ENCODE results near the gene IGFBP6. TPM values are rescaled to one million over a fixed set of nuclear protein-coding genes. Genes with fewer than 3 reads are reported as not detected.
A peak's percentile ranks its signal among the peaks of the same experiment; 100 is the strongest.
"Not testable (repeated sequence)": the region's sequence is repeated elsewhere in the genome, so short reads cannot be mapped to it uniquely, and the experiment has no call there.

IGFBP6 gene
- polyA plus RNA-seq, 3 donors: 21.8 to 437 (median 83.9) TPM

DNA sequence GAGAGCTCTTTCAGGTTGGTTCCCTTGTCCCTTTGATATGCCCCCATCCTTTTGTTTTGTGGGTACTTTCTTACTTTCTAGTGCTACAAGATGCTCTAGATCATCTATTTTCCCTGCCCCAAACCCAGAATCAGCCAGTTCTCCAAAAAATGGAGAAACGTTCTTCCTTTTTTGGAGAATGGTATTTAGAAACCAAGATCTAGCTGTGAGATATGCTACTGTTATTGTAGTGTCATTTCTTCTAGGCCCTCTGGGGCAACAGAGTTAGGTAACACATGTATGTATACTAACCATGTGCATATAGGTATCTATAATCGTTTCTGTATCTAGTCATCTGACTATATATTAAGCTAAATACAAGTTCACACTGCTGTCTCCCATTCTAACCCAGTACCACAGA, 6.9 kb upstream of the IGFBP6 start:
- no peak overlapping the region for H3K27ac ChIP-seq (ENCODE audit: low read depth, low read length)
- 58 to 66% (median 58%) methylated on average over 2 of the region's 2 CpGs for WGBS, 3 donors

- no peak overlapping the region for H3K27ac ChIP-seq (ENCODE audit: low read depth, low read length)
- WGBS, 3 donors: 83 to 92% (median 84%) methylated on average over 6 of the region's 6 CpGs
Measured at GRCh38 chr12:53091756-53092155, 5.7 kb upstream of the IGFBP6 start.

- 61 to 75% (median 62%) methylated on average over 6 of the region's 6 CpGs for WGBS, 3 donors
- H3K27ac ChIP-seq (ENCODE audit: low read depth, low read length): no peak overlapping the region
Measured at GRCh38 chr12:53093777-53094393, 3.6 kb upstream of the IGFBP6 start.

DNA sequence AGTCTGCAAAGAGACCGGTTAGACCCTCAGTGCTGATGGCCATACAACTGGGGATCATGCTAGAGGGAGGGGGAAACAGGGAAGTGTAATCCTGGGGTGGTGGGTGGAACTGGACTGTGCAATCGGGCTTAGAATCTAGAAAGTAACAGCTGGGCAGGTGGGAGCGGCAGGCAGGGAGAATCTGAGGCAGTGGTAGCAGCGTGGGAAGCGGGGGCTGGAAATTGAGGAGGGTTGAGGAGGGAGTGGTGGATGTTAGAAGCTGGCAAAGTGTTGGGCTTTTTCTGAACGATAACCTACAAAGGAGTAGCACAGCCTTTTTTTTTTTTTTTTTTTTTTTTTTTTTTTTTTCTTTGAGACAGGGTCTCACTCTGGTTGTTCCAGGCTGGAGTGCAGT, 3.1 kb upstream of the IGFBP6 start:
- no peak overlapping the region for H3K27ac ChIP-seq (ENCODE audit: low read depth, low read length)

DNA sequence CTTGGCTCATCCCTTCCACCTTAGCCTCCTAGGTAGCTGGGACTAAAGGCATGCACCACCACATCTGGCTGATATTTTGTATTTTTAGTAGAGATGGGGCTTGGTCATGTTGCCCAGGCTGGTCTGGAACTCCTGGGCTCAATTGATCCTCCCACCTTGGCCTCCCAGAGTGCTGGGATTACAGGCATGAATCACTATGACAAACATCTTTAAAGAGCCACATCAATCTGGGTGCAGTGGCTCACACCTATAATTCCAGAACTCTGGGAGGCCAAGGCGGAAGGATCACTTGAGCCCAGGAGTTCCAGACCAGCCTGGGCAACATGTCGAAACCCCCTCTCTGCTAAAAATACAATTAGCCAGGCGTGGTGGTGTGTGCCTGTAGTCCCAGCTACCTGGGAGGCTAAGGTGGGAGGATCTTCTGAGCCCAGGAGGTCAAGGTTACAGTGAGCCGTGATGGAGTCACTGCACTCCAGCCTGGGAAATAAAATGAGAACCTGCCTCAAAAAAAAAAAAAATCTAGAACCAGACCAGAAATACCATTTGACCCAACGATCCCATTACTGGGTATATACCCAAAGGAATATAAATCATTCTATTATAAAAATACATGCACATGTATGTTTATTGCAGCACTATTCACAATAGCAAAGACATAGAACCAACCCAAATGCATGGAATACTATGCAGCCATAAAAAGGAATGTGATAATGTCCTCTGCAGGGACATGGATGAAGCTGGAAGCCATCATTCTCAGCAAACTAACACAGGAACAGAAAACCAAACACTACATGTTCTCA, 2.5 kb upstream of the IGFBP6 start:
- WGBS, 3 donors: 92 to 96% (median 96%) methylated on average over 5 of the region's 5 CpGs
- H3K27ac ChIP-seq (ENCODE audit: low read depth, low read length): not testable (repeated sequence)

More for the DNA sequence above, 3.1 kb upstream of the IGFBP6 start:
- WGBS, 3 donors: 69 to 84% (median 74%) methylated on average over 6 of the region's 6 CpGs

DNA sequence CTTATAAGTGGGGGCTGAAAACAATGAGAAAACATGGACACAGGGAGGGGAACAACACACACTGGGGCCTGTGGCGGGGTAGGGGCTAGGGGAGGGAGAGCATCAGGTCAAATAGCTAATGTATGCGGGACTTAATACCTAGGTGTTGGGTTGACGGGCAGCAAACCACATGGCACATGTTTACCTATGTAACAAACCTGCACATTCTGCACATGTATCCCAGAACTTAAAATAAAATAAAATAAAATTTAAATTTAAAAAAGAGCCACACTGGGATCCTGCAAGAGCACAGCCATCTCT, 1.9 kb upstream of the IGFBP6 start:
- whole genome bisulfite sequencing, 3 donors: 93 to 100% (median 94%) methylated on average over 3 of the region's 3 CpGs
- H3K27ac ChIP-seq (ENCODE audit: low read depth, low read length): not testable (repeated sequence)

GRCh38 chr12:53096089-53096741, 1.3 kb upstream of the IGFBP6 start:
- WGBS, 3 donors: 36 to 79% (median 47%) methylated on average over 10 to 11 of the region's 11 CpGs
- no peak overlapping the region for H3K27ac ChIP-seq (ENCODE audit: low read depth, low read length)

- 39 to 57% (median 42%) methylated on average over 9 of the region's 9 CpGs for WGBS, 3 donors
- no peak overlapping the region for H3K27ac ChIP-seq (ENCODE audit: low read depth, low read length)
Measured at GRCh38 chr12:53096759-53097158, 708 bp upstream of the IGFBP6 start.

- WGBS, 3 donors: 2 to 8% (median 5%) methylated on average over 9 of the region's 9 CpGs
- peak overlapping the region; percentile 41 for H3K27ac ChIP-seq (ENCODE audit: low read depth, low read length)
Measured at GRCh38 chr12:53097207-53097563, 282 bp upstream of the IGFBP6 start.

GRCh38 chr12:53098354-53098981, 1.0 kb downstream of the IGFBP6 start:
- H3K27ac ChIP-seq (ENCODE audit: low read depth, low read length): no peak overlapping the region
- 26 to 67% (median 31%) methylated on average over 13 of the region's 13 CpGs for WGBS, 3 donors

- 14 to 21% (median 19%) methylated on average over 6 of the region's 6 CpGs for WGBS, 3 donors
- H3K27ac ChIP-seq (ENCODE audit: low read depth, low read length): no peak overlapping the region
Measured at GRCh38 chr12:53099071-53099882, 1.8 kb downstream of the IGFBP6 start.

- WGBS, 3 donors: 83 to 90% (median 85%) methylated on average over 13 of the region's 13 CpGs
- no peak overlapping the region for H3K27ac ChIP-seq (ENCODE audit: low read depth, low read length)
Measured at GRCh38 chr12:53100466-53101151, 3.1 kb downstream of the IGFBP6 start.

GRCh38 chr12:53101266-53101665, 3.8 kb downstream of the IGFBP6 start:
- no peak overlapping the region for H3K27ac ChIP-seq (ENCODE audit: low read depth, low read length)

DNA sequence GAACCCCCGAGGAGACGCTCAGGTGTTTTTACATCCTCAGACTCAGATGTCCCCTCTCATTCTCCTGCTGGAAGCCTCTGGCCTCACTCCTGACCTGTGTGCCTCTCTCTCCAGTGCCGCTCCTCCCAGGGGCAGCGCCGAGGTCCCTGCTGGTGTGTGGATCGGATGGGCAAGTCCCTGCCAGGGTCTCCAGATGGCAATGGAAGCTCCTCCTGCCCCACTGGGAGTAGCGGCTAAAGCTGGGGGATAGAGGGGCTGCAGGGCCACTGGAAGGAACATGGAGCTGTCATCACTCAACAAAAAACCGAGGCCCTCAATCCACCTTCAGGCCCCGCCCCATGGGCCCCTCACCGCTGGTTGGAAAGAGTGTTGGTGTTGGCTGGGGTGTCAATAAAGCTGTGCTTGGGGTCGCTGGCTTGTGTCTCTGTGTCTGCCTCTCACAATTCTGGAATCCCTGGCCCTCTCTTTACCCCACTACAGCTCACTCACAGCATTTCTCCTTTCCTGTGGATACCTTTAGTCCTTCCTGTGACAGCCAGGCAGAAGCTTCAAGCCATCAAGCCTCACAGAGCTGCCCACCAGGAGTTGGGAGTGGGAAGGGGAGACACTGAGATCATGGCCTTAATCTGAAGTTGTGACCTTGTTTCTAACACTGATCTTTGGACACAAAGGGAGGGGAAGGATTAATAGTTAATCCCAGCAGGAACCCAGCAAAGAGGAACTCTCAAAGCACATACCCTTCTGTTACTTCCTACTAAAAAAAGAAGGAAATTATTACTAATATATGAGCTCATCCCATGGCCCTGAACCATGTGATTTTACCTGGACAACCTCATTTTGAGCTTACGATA, 4.7 kb downstream of the IGFBP6 start:
- no peak overlapping the region for H3K27ac ChIP-seq (ENCODE audit: low read depth, low read length)
- WGBS, 3 donors: 80 to 88% (median 85%) methylated on average over 10 to 12 of the region's 12 CpGs

More at GRCh38 chr12:53101266-53101665, 3.8 kb downstream of the IGFBP6 start:
- 81 to 93% (median 87%) methylated on average over 7 of the region's 7 CpGs for WGBS, 3 donors

DNA sequence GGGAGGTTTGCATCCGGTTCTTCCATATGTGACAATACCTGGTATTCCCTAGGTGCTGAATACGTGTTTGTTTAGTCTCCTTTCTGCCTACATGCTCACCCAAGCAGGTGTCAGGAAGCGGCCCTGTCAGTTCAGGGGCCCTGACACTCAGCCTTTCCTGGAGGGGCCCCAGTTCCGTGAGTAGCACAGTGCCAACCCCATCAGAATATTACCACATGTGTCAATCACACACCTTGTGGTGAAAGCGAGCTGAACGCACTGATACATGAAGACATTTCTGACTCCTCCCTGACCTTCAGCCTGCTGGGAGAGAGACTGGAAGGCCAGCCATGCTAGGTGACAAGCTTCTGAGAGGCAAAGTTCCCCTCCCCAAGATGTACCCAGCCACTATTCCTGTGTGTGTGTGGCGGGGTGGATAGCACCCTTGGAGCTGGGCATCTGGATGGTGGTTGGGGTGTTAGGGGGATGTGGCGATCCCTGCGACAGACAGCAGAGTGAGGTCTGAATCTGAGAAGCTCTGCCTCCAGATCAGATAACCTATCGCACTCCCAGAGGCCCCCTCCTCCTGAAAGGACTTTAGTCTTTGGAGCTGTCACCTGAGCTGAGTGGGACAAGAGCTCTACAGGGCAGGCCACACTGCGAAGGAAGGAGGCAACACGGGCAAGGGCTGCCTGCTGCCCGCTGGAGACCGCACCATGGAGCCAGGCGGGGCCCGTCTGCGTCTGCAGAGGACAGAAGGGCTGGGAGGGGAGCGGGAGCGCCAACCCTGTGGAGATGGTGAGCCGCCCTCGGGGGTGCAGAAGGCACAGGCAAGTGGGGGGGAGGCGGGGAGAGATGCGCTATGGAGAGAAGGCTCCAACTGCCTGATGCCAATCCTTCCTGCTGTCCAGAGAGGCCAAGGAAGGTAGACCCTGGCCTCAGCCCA, 5.7 kb downstream of the IGFBP6 start, which contains the start of gene SOAT2:
SOAT2 (plus strand) TSS at position 604 of the 925 bp plus-strand sequence; CDS start at position 696, 92 bp downstream.
- no peak within 1 kb of the TSS for H3K27ac ChIP-seq (ENCODE audit: low read depth, low read length)

DNA sequence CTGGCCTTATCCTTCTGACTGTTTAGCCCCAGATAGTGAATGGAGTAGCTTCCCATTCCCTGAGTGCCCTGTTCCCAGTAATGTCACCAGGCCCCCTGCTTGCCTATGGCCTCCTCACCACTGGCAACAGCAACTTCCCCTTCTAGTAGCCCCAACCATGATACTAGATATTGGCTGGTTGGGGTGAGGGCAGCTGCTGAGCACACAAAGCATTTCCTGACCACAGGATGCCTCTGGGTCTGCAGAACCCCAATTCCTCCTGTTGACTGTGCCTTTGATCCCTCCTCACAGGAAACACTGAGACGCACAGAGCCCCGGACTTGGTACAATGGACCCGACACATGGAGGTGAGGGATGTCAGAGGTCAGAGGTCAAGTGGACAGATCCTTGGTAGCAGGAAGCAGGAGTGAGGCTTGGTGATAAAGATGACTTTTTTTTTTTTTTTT, 6.4 kb downstream of the IGFBP6 start:
- H3K27ac ChIP-seq (ENCODE audit: low read depth, low read length): no peak overlapping the region
- WGBS, 3 donors: 22 to 67% (median 40%) methylated on average over 3 of the region's 3 CpGs

More for the DNA sequence above, 5.7 kb downstream of the IGFBP6 start, which contains the start of gene SOAT2:
- WGBS, 3 donors: 66 to 76% (median 73%) methylated on average over 22 to 23 of the region's 23 CpGs
